H1 (cell line): ENCODE measurements around the gene CHST11. TPM values are rescaled to one million over a fixed set of nuclear protein-coding genes. Genes with fewer than 3 reads are reported as not detected.

ENCODE experiments used
- CTCF ChIA-PET: fragments of 300-600 bp; sonication (Branson Sonifier 250); formaldehyde crosslinking; loops from one replicate; lab custom pipeline; 2021; ENCODE audit not compliant: partially characterized antibody; lab: Charles Lee
- POLR2A ChIA-PET: fragments of 300-600 bp; sonication (Branson Sonifier 250); formaldehyde crosslinking; loops from one replicate; lab custom pipeline; 2021; ENCODE audit warnings: inconsistent platforms; ENCODE audit not compliant: partially characterized antibody; lab: Charles Lee
- DNase-seq, 2 experiments: peaks; one replicate each; pipeline versions ENCODE4 v3.0.0 to v3.0.0-alpha.2; 2010 to 2022; ENCODE audit warnings: low spot score in 2 of 2, low read depth in 1 of 2, mixed read lengths in 1 of 2
- FAIRE-seq: peaks from 2 replicates; lab custom pipeline; 2011; peaks lifted over from hg19 to GRCh38; lab: Jason Lieb, UNC
- H2AFZ ChIP-seq: 2 replicates; pipeline ENCODE4 v1.8.1; 2012; ENCODE audit warnings: low read length, inconsistent platforms
- H2AK5ac ChIP-seq: 2 replicates; pipeline ENCODE4 v1.6.1; 2013; ENCODE audit warnings: low read depth, low read length
- H2BK120ac ChIP-seq: replicated peaks from 2 replicates; pipeline ENCODE3; 2013; ENCODE audit warnings: low read depth, low read length, inconsistent platforms
- H2BK12ac ChIP-seq: 2 replicates; pipeline ENCODE4 v1.6.1; 2013; ENCODE audit warnings: low read depth, low read length
- H2BK15ac ChIP-seq: 2 replicates; pipeline ENCODE4 v1.6.1; 2013; ENCODE audit warnings: low read length
- H2BK20ac ChIP-seq: 2 replicates; pipeline ENCODE4 v1.6.1; 2013; ENCODE audit warnings: low read length
- H2BK5ac ChIP-seq: 2 replicates; pipeline ENCODE4 v1.6.1; 2013; ENCODE audit warnings: low read depth, low read length
- H3K14ac ChIP-seq: 2 replicates; pipeline ENCODE4 v1.6.1; 2013; ENCODE audit warnings: inconsistent platforms; ENCODE audit not compliant: insufficient read length
- H3K18ac ChIP-seq: 2 replicates; pipeline ENCODE4 v1.6.1; 2013; ENCODE audit warnings: low read length; ENCODE audit errors: extremely low read depth
- H3K23ac ChIP-seq: 2 replicates; pipeline ENCODE4 v1.6.1; 2013; ENCODE audit warnings: inconsistent platforms; ENCODE audit not compliant: insufficient read length
- H3K23me2 ChIP-seq: 2 replicates; pipeline ENCODE4 v1.6.1; 2013; ENCODE audit warnings: low read depth, low read length
- H3K27ac ChIP-seq: 2 replicates; pipeline ENCODE4 v1.6.1; 2011; ENCODE audit warnings: low read depth, low read length, inconsistent platforms
- H3K27me3 ChIP-seq, 4 experiments: replicated peaks in 1 of 4; 1 replicate in 1 of 4; 2 replicates in 3 of 4; pipeline versions ENCODE4 v1.6.1 to v1.8.1; 2011 to 2013; ENCODE audit warnings: low read length in 3 of 4, mild to moderate bottlenecking in 3 of 4, inconsistent platforms in 2 of 4, mixed read lengths in 2 of 4, moderate library complexity in 1 of 4; ENCODE audit not compliant: control insufficient read depth in 3 of 4, insufficient read depth in 3 of 4; ENCODE audit errors: extremely low read depth in 1 of 4
- H3K36me3 ChIP-seq, 4 experiments: 2 replicates each; pipeline versions ENCODE4 v1.6.1 to v1.8.1; 2011 to 2013; ENCODE audit warnings: mild to moderate bottlenecking in 4 of 4, low read length in 3 of 4, moderate library complexity in 2 of 4, control low read depth in 1 of 4, inconsistent platforms in 1 of 4; ENCODE audit not compliant: insufficient read depth in 4 of 4, control insufficient read depth in 2 of 4
- H3K4ac ChIP-seq: replicated peaks from 2 replicates; pipeline ENCODE3; 2013; ENCODE audit warnings: low read length, low read depth, mixed read lengths, inconsistent platforms; ENCODE audit not compliant: insufficient read length
- H3K4me1 ChIP-seq, 4 experiments: replicated peaks in 1 of 4; 1 replicate in 1 of 4; 2 replicates in 3 of 4; pipeline versions ENCODE4 v1.6.1 to v1.8.1; 2011 to 2013; ENCODE audit warnings: low read length in 3 of 4, inconsistent platforms in 2 of 4, mixed read lengths in 1 of 4; ENCODE audit not compliant: insufficient read depth in 4 of 4, control insufficient read depth in 3 of 4
- H3K4me2 ChIP-seq, 2 experiments: 2 replicates each; pipeline versions ENCODE4 v1.6.1 to v1.8.1; 2011 to 2013; ENCODE audit warnings: low read depth in 2 of 2, low read length in 2 of 2, control low read depth in 1 of 2, inconsistent platforms in 1 of 2, mild to moderate bottlenecking in 1 of 2; ENCODE audit not compliant: insufficient read depth in 1 of 2
- H3K4me3 ChIP-seq, 4 experiments: fragments of 200-600, 300-600 bp in 1 of 4; sonication (generic), shearing (Covaris generic), sonication (Bioruptor Twin) in 1 of 4; 2 replicates each; pipeline versions ENCODE4 v1.5.1 to v1.8.1; 2011 to 2016; ENCODE audit warnings: low read length in 4 of 4, low read depth in 3 of 4, control low read depth in 2 of 4, inconsistent platforms in 2 of 4, mild to moderate bottlenecking in 2 of 4, mixed read lengths in 1 of 4, moderate library complexity in 1 of 4; ENCODE audit not compliant: insufficient read depth in 2 of 4; ENCODE audit errors: extremely low read depth in 1 of 4
- H3K56ac ChIP-seq: replicated peaks from 2 replicates; pipeline ENCODE3; 2013; ENCODE audit warnings: low read depth, mild to moderate bottlenecking, mixed read lengths, low read length, inconsistent platforms; ENCODE audit not compliant: insufficient read length
- H3K79me1 ChIP-seq: 2 replicates; pipeline ENCODE4 v1.6.1; 2013; ENCODE audit warnings: low read depth, low read length, control low read depth
- H3K79me2 ChIP-seq, 2 experiments: 2 replicates each; pipeline versions ENCODE4 v1.6.1 to v1.8.1; 2012 to 2013; ENCODE audit warnings: low read length in 2 of 2, mild to moderate bottlenecking in 2 of 2, inconsistent platforms in 1 of 2; ENCODE audit not compliant: insufficient read depth in 2 of 2, control insufficient read depth in 1 of 2
- H3K9ac ChIP-seq, 4 experiments: replicated peaks in 1 of 4; 1 replicate in 1 of 4; 2 replicates in 3 of 4; pipeline versions ENCODE4 v1.6.1 to v1.8.1; 2011 to 2013; ENCODE audit warnings: low read depth in 3 of 4, low read length in 3 of 4, control low read depth in 2 of 4, mild to moderate bottlenecking in 2 of 4, moderate library complexity in 2 of 4, inconsistent platforms in 1 of 4; ENCODE audit errors: extremely low read depth in 1 of 4
- H3K9me3 ChIP-seq, 2 experiments: 2 replicates each; pipeline versions ENCODE4 v1.6.1 to v1.8.1; 2012 to 2013; ENCODE audit warnings: mild to moderate bottlenecking in 2 of 2, moderate library complexity in 2 of 2, control low read depth in 1 of 2, inconsistent platforms in 1 of 2, low read depth in 1 of 2, low read length in 1 of 2, mixed read lengths in 1 of 2; ENCODE audit not compliant: insufficient read depth in 2 of 2
- H4K20me1 ChIP-seq, 2 experiments: replicated peaks in 1 of 2; 2 replicates each; pipeline versions ENCODE3 to v1.8.1; 2011 to 2013; ENCODE audit warnings: inconsistent platforms in 2 of 2, low read length in 2 of 2, mild to moderate bottlenecking in 1 of 2; ENCODE audit not compliant: insufficient read depth in 2 of 2, control insufficient read depth in 1 of 2
- H4K5ac ChIP-seq: 2 replicates; pipeline ENCODE4 v1.6.1; 2013; ENCODE audit warnings: low read length, low read depth, mixed read lengths, inconsistent platforms; ENCODE audit not compliant: insufficient read length
- H4K8ac ChIP-seq: 2 replicates; pipeline ENCODE4 v1.8.0; 2013; ENCODE audit warnings: mild to moderate bottlenecking, moderate library complexity, low read length, inconsistent platforms; ENCODE audit not compliant: insufficient read depth; ENCODE audit errors: extremely low read depth
- H4K91ac ChIP-seq: replicated peaks from 2 replicates; pipeline ENCODE3; 2013; ENCODE audit warnings: low read length, mixed read lengths, inconsistent platforms; ENCODE audit not compliant: insufficient read length
- ASH2L ChIP-seq: fragments of 200-600, 300-600 bp; sonication (generic); IDR thresholded peaks from one replicate; pipeline ENCODE4 v1.7.1; 2017; ENCODE audit warnings: low read length
- CTBP2 ChIP-seq: IDR thresholded peaks from 2 replicates; pipeline ENCODE4 v1.7.0; 2011; ENCODE audit warnings: borderline replicate concordance, mild to moderate bottlenecking, moderate library complexity, mixed read lengths, low read length; ENCODE audit not compliant: insufficient read depth, insufficient read length
- POLR2A ChIP-seq, 2 experiments: IDR thresholded peaks; 1 replicate in 1 of 2; 2 replicates in 1 of 2; pipeline ENCODE4 v1.6.1; 2011; ENCODE audit warnings: low read depth in 2 of 2, low read length in 2 of 2, mild to moderate bottlenecking in 2 of 2; ENCODE audit errors: control extremely low read depth in 1 of 2
- RFX5 ChIP-seq: IDR thresholded peaks from 2 replicates; pipeline ENCODE4 v1.6.1; 2011; ENCODE audit warnings: low read depth, low read length, improper control_type of control experiment, borderline replicate concordance
- SIN3A ChIP-seq, 2 experiments: IDR thresholded peaks in 1 of 2; conservative IDR thresholded peaks in 1 of 2; 2 replicates each; pipeline ENCODE4 v1.6.1; 2011 to 2012; ENCODE audit warnings: low read length in 2 of 2, improper control_type of control experiment in 1 of 2, low read depth in 1 of 2, mild to moderate bottlenecking in 1 of 2
- WGBS, 2 experiments: shearing (Covaris generic) in 1 of 2; methylation state at CpG; one replicate each; pipeline versions ENCODE4 v1.1.6 to v1.1.7; 2013 to 2015; ENCODE audit warnings: low lambda C conversion rate in 2 of 2, mixed read lengths in 2 of 2, inconsistent platforms in 1 of 2, low coverage in 1 of 2, missing lambda C conversion rate in 1 of 2; ENCODE audit not compliant: insufficient replicate concordance in 2 of 2, insufficient coverage in 1 of 2, insufficient read length in 1 of 2; ENCODE audit errors: extremely low coverage in 1 of 2, missing lambda C conversion rate in 1 of 2; 5-methylcytosine and 5-hydroxymethylcytosine counted together
- polyA plus RNA-seq, 7 experiments: library from polyadenylated mRNA; depleted of rRNA in 3 of 7; stranded (reverse) in 5 of 7; unstranded in 2 of 7; fragments of >200 nt in 5 of 7; fragments of 200-250 nt in 2 of 7; gene quantifications; 1 replicate in 5 of 7; 2 replicates in 1 of 7; 4 replicates in 1 of 7; pipeline versions ENCODE4 v1.2.1 to v1.2.3, GENCODE V29; 2011 to 2013; ENCODE audit warnings: missing spikeins in 2 of 7, mixed read lengths in 2 of 7
- total RNA-seq: library from RNA; stranded (reverse); fragmentation: NEBNext Ultra II Directional; extraction: Animal tissue kit (Norgen Biotek cat#: 25700); gene quantifications from 2 replicates; pipeline ENCODE4 v1.2.1, GENCODE V29; 2021

CHST11 gene
- total and polyA plus RNA-seq, 2 of the 8 experiments (the other 6 are each of a cell fraction or from before 2014, with no cell fraction given), result 14.4 to 20.8 TPM

DNA sequence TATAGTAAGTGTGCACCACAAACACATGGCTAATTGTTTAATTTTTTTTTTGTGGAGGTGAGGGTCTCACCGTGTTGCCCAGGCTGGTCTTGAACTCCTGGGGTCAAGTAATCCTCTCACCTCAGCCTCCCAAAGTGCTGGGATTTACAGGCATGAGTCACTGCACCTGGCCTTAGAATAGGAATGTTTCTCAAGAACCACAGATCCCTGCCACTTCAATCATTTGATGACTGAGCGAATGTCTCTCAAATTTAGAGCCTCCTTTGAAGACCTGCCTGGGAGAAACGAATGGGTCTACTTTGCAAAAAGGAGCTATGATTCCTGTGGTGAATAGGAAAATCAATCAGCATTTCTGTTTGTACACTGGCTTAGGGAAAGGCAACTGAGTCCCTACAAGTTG lies 33.5 kb upstream of the CHST11 start:
- no peaks in the 10 kb centered on the region; a peak in 1 of 8 replicates for H3K36me3 ChIP-seq
- H2BK12ac ChIP-seq, result no peak overlapping the region
- 82% methylated on average over 3 of the region's 3 CpGs; no CpG with 5 or more reads in 1 of the 2 experiments for WGBS, 2 experiments
- no peak overlapping the region for H3K18ac ChIP-seq
- no peak overlapping the region for H4K91ac ChIP-seq
- no peak overlapping the region for H3K27ac ChIP-seq
- H4K5ac ChIP-seq, result no peak overlapping the region
- no peaks in the 10 kb centered on the region; a peak in 1 of 7 replicates for H3K27me3 ChIP-seq
- H3K9ac ChIP-seq, result no peak overlapping the region
- DNase-seq, result no peak
- H2BK5ac ChIP-seq, result no peak overlapping the region
- H2BK15ac ChIP-seq, result no peak overlapping the region
- no peaks in the 10 kb centered on the region for H3K4me1 ChIP-seq
- POLR2A ChIA-PET, result no interaction called here
- H3K79me1 ChIP-seq, result no peaks in the 10 kb centered on the region
- H3K4me2 ChIP-seq, result no peak overlapping the region
- CTCF ChIA-PET, result interaction anchor here (0.9 to 1.0 kb wide), 3 partner anchors 14 to 77 kb away, joined by 3 to 5 read pairs (median 3); no protein-coding TSS in a partner anchor
- H3K4ac ChIP-seq, result no peak overlapping the region
- H4K8ac ChIP-seq, result no peak overlapping the region
- peaks cover 2 to 6% of the 10 kb centered on the region in 2 experiments; a peak in 1 of 4 replicates for H3K9me3 ChIP-seq
- no peak for TF ChIP-seq SIN3A (conservative IDR thresholded peaks at IDR 0.05 in 1 of 2, IDR thresholded peaks at IDR 0.05 in 1 of 2; ENCODE audit: low read depth in 1 of 2, low read length in 2 of 2)
- TF ChIP-seq CTBP2, result no peak
- TF ChIP-seq POLR2A (IDR thresholded peaks at IDR 0.05; ENCODE audit: control extremely low read depth in 1 of 2, low read depth in 2 of 2, low read length in 2 of 2), result no peak
- TF ChIP-seq RFX5, result no peak
- TF ChIP-seq ASH2L, result no peak
- TF ChIP-seq, all 59 proteins: peak for 0
- Histone ChIP-seq H2AK5ac (no peak overlapping the region), H2AFZ (no peak overlapping the region), H2BK120ac (no peak overlapping the region), H2BK20ac (no peak overlapping the region), H4K20me1 (no peaks in the 10 kb centered on the region), H3K56ac (no peak overlapping the region), H3K4me3 (no peak overlapping the region), H3K14ac (no peak overlapping the region), H3K23ac (no peak overlapping the region), H3K23me2 (no peaks in the 10 kb centered on the region), H3K79me2 (no peaks in the 10 kb centered on the region)
- FAIRE-seq, result no peak
